HEK293 (cell line): ENCODE measurements around the gene VSTM2B.
A peak's percentile ranks its signal among the peaks of the same experiment; 100 is the strongest.

Experiments
- CTCF ChIA-PET: fragments of 350-600 bp; formaldehyde crosslinking; extraction: SDS; loops from one replicate; lab custom pipeline; 2021; ENCODE audit warnings: antibody characterized with exemption; lab: Yijun Ruan, JAX
- POLR2A ChIA-PET: fragments of 300-600 bp; formaldehyde crosslinking; extraction: SDS; loops from one replicate; lab custom pipeline; 2020; ENCODE audit warnings: antibody characterized with exemption, inconsistent platforms; lab: Yijun Ruan, JAX
- H3K27ac ChIP-seq: fragments of 200-500 bp; sonication (Bioruptor generic); 2 replicates; pipeline ENCODE4 v1.5.1; 2014; ENCODE audit warnings: low read depth, low read length, control low read depth, inconsistent platforms; ENCODE audit errors: extremely low read depth
- H3K36me3 ChIP-seq, 2 experiments: fragments of 200-500 bp in 1 of 2; sonication (Bioruptor generic) in 1 of 2; 1 replicate in 1 of 2; 2 replicates in 1 of 2; pipeline ENCODE4 v1.5.1; 2014 to 2017; ENCODE audit warnings: inconsistent platforms in 2 of 2, low read length in 2 of 2; ENCODE audit not compliant: control insufficient read depth in 2 of 2, insufficient read depth in 1 of 2
- H3K4me1 ChIP-seq: fragments of 200-500 bp; sonication (Bioruptor generic); 2 replicates; pipeline ENCODE4 v1.5.1; 2014; ENCODE audit warnings: mild to moderate bottlenecking, low read length, inconsistent platforms; ENCODE audit not compliant: control insufficient read depth, insufficient read depth
- H3K4me3 ChIP-seq: 2 replicates; pipeline ENCODE4 v1.5.1; 2011; ENCODE audit warnings: low read depth, mild to moderate bottlenecking, control low read depth, low read length, moderate library complexity
- H3K9me3 ChIP-seq: fragments of 200-500 bp; sonication (Bioruptor generic); 2 replicates; pipeline ENCODE4 v1.5.1; 2014; ENCODE audit warnings: low read depth, low read length, inconsistent platforms; ENCODE audit not compliant: control insufficient read depth, insufficient read depth
- GFI1B ChIP-seq: fragments of 450-650 bp; formaldehyde crosslinking; IDR thresholded peaks from 2 replicates; pipeline ENCODE4 v1.5.1; 2016; ENCODE audit warnings: missing biosample characterization, missing genetic modification characterization
- HOXC10 ChIP-seq: sonication (generic); formaldehyde crosslinking; IDR thresholded peaks from 2 replicates; pipeline ENCODE4 v1.8.1; 2023; ENCODE audit warnings: mild to moderate bottlenecking, missing genetic modification reagents
- KLF1 ChIP-seq: fragments of 450-650 bp; formaldehyde crosslinking; IDR thresholded peaks from 2 replicates; pipeline ENCODE4 v1.5.1; 2016; ENCODE audit warnings: missing biosample characterization, missing genetic modification characterization
- MYNN ChIP-seq: fragments of 450-650 bp; formaldehyde crosslinking; IDR thresholded peaks from 2 replicates; pipeline ENCODE4 v1.5.1; 2016; ENCODE audit warnings: missing biosample characterization, missing genetic modification characterization, borderline replicate concordance
- PRDM1 ChIP-seq: fragments of 450-650 bp; formaldehyde crosslinking; IDR thresholded peaks from 2 replicates; pipeline ENCODE4; 2016; ENCODE audit warnings: missing biosample characterization, missing genetic modification characterization
- PRDM10 ChIP-seq: fragments of 450-650 bp; formaldehyde crosslinking; IDR thresholded peaks from 2 replicates; pipeline ENCODE4 v1.5.1; 2016; ENCODE audit warnings: missing biosample characterization, missing genetic modification characterization
- PRDM2 ChIP-seq: fragments of 450-650 bp; formaldehyde crosslinking; IDR thresholded peaks from 2 replicates; pipeline ENCODE4 v1.5.1; 2016; ENCODE audit warnings: missing biosample characterization, missing genetic modification characterization, borderline replicate concordance
- PRDM6 ChIP-seq: fragments of 450-650 bp; formaldehyde crosslinking; IDR thresholded peaks from 2 replicates; pipeline ENCODE4 v1.5.1; 2017; ENCODE audit warnings: missing biosample characterization, missing genetic modification characterization
- REPIN1 ChIP-seq: fragments of 450-650 bp; formaldehyde crosslinking; IDR thresholded peaks from 2 replicates; pipeline ENCODE4 v1.5.1; 2017; ENCODE audit warnings: missing biosample characterization, missing genetic modification characterization, low read depth
- SP7 ChIP-seq: fragments of 450-650 bp; formaldehyde crosslinking; IDR thresholded peaks from 2 replicates; pipeline ENCODE4 v1.5.1; 2016; ENCODE audit warnings: missing biosample characterization, missing genetic modification characterization
- ZBTB48 ChIP-seq: fragments of 450-650 bp; formaldehyde crosslinking; IDR thresholded peaks from 2 replicates; pipeline ENCODE4 v1.5.1; 2016; ENCODE audit warnings: missing biosample characterization, missing genetic modification characterization
- ZBTB7A ChIP-seq: fragments of 450-650 bp; formaldehyde crosslinking; IDR thresholded peaks from 2 replicates; pipeline ENCODE4 v1.5.1; 2016; ENCODE audit warnings: low read depth, missing biosample characterization, missing genetic modification characterization
- ZFP37 ChIP-seq: fragments of 450-650 bp; formaldehyde crosslinking; IDR thresholded peaks from 2 replicates; pipeline ENCODE4 v1.5.1; 2016; ENCODE audit warnings: missing biosample characterization, missing genetic modification characterization
- ZFP41 ChIP-seq: fragments of 450-650 bp; formaldehyde crosslinking; IDR thresholded peaks from 2 replicates; pipeline ENCODE4 v1.5.1; 2016; ENCODE audit warnings: missing biosample characterization, missing genetic modification characterization, borderline replicate concordance
- ZNF184 ChIP-seq: fragments of 450-650 bp; IDR thresholded peaks from 2 replicates; pipeline ENCODE4 v1.5.1; 2018; ENCODE audit warnings: missing biosample characterization, mild to moderate bottlenecking, missing genetic modification characterization
- ZNF211 ChIP-seq: fragments of 450-650 bp; formaldehyde crosslinking; IDR thresholded peaks from 2 replicates; pipeline ENCODE4 v1.5.1; 2016; ENCODE audit warnings: low read depth, missing biosample characterization, missing genetic modification characterization
- ZNF366 ChIP-seq: fragments of 450-650 bp; formaldehyde crosslinking; conservative IDR thresholded peaks from 2 replicates; pipeline ENCODE4 v1.5.1; 2016; ENCODE audit warnings: missing biosample characterization, missing genetic modification characterization
- ZNF394 ChIP-seq: fragments of 450-650 bp; formaldehyde crosslinking; IDR thresholded peaks from 2 replicates; pipeline ENCODE4 v1.5.1; 2016; ENCODE audit warnings: missing biosample characterization, missing genetic modification characterization, mild to moderate bottlenecking, moderate library complexity, borderline replicate concordance
- ZNF404 ChIP-seq: fragments of 450-650 bp; formaldehyde crosslinking; IDR thresholded peaks from 2 replicates; pipeline ENCODE4 v1.5.1; 2017; ENCODE audit warnings: missing biosample characterization, missing genetic modification characterization
- ZNF600 ChIP-seq: fragments of 450-650 bp; formaldehyde crosslinking; IDR thresholded peaks from 2 replicates; pipeline ENCODE4 v1.5.1; 2016; ENCODE audit warnings: missing biosample characterization, missing genetic modification characterization
- ZNF629 ChIP-seq: fragments of 450-650 bp; formaldehyde crosslinking; IDR thresholded peaks from 2 replicates; pipeline ENCODE4 v1.5.1; 2017; ENCODE audit warnings: missing biosample characterization, missing genetic modification characterization
- ZNF660 ChIP-seq: fragments of 450-650 bp; IDR thresholded peaks from 2 replicates; pipeline ENCODE4 v1.5.1; 2018; ENCODE audit warnings: missing biosample characterization, mild to moderate bottlenecking, missing genetic modification characterization
- ZNF785 ChIP-seq: fragments of 450-650 bp; formaldehyde crosslinking; IDR thresholded peaks from 2 replicates; pipeline ENCODE4 v1.5.1; 2016; ENCODE audit warnings: missing biosample characterization, missing genetic modification characterization
- ZNF792 ChIP-seq: fragments of 450-650 bp; formaldehyde crosslinking; IDR thresholded peaks from 2 replicates; pipeline ENCODE4 v1.5.1; 2016; ENCODE audit warnings: missing biosample characterization, missing genetic modification characterization
- ZNF843 ChIP-seq: fragments of 450-650 bp; formaldehyde crosslinking; IDR thresholded peaks from 2 replicates; pipeline ENCODE4 v1.5.1; 2016; ENCODE audit warnings: missing biosample characterization, missing genetic modification characterization

Gene VSTM2B

GRCh38 chr19:29605653-29606419 lies 80.0 kb downstream of the VSTM2B start, which contains the start of gene POP4 (continued):
- TF ChIP-seq ZNF404 (tag by site-specific recombination) (no peak), GFI1B (tag by site-specific recombination) (no peak; the same call in 1 of the 2 replicates), ZNF211 (tag by site-specific recombination) (no peak), ZBTB7A (tag by site-specific recombination) (peak; percentile 96), ZNF785 (tag by site-specific recombination) (peak; percentile 26; the same call in 1 of the 2 replicates), ZNF600 (tag by site-specific recombination) (peak; percentile 99), ZNF184 (tag by site-specific recombination) (no peak), ZNF629 (tag by site-specific recombination) (peak; percentile 100), ZNF660 (tag by site-specific recombination) (peak; percentile 71), REPIN1 (tag by site-specific recombination) (peak; percentile 96; the same call in 1 of the 2 replicates), ZBTB48 (tag by site-specific recombination) (peak; percentile 100), ZNF792 (tag by site-specific recombination) (peak; percentile 78; the same call in 1 of the 2 replicates), ZNF366 (tag by site-specific recombination) (peak; percentile 65), ZFP37 (tag by site-specific recombination) (peak; percentile 94), MYNN (tag by site-specific recombination) (no peak), PRDM6 (tag by site-specific recombination) (no peak), HOXC10 (CRISPR knock-in tag) (no peak), ZNF394 (tag by site-specific recombination) (peak; percentile 52; the same call in 1 of the 2 replicates), ZNF843 (tag by site-specific recombination) (peak; percentile 67; the same call in 1 of the 2 replicates), ZFP41 (tag by site-specific recombination) (no peak)

GRCh38 chr19:29606420-29606747 lies 80.6 kb downstream of the VSTM2B start:
- Histone ChIP-seq H3K4me1 (peaks cover 18% of the 10 kb centered on the region), H3K4me3 (peak overlapping the region; percentile 78), H3K27ac (peak overlapping the region; percentile 91; the same call in 1 of the 2 replicates), H3K36me3 (peaks cover 24 to 28% of the 10 kb centered on the region in 2 experiments), H3K9me3 (no peaks in the 10 kb centered on the region)
- ChIA-PET POLR2A (interaction anchor here (0.6 to 2.9 kb wide), 53 partner anchors 10 to 661 kb away, joined by 3 to 39 read pairs (median 6); partner anchors contain the start of genes C19orf12 and PLEKHF1), CTCF (interaction anchor here (0.7 to 8.4 kb wide), 17 partner anchors 11 to 251 kb away, joined by 3 to 299 read pairs (median 4); partner anchors contain the start of genes C19orf12 and PLEKHF1)
- TF ChIP-seq KLF1 (tag by site-specific recombination) (no peak), PRDM10 (tag by site-specific recombination) (no peak), PRDM1 (tag by site-specific recombination) (no peak), SP7 (tag by site-specific recombination) (0 out of 2 replicates have a peak, but pooled peaks have one; percentile 34), PRDM2 (tag by site-specific recombination) (no peak)
